AG04450 (cell line): ENCODE results near the gene BRF1. TPM values are rescaled to one million over a fixed set of nuclear protein-coding genes. Genes with fewer than 3 reads are reported as not detected.

Source experiments
- CTCF ChIA-PET: fragments of 300-600, 350-600 bp; formaldehyde crosslinking; extraction: SDS; loops from one replicate; lab custom pipeline; 2022; ENCODE audit warnings: antibody characterized with exemption, inconsistent platforms; lab: Charles Lee
- POLR2A ChIA-PET: fragments of 350-600 bp; formaldehyde crosslinking; extraction: SDS; loops from one replicate; lab custom pipeline; 2021; ENCODE audit warnings: antibody characterized with exemption, inconsistent platforms; lab: Yijun Ruan, JAX
- DNase-seq: peaks from one replicate; pipeline ENCODE4 v3.0.0-alpha.2; 2011; ENCODE audit warnings: low read depth, low spot score
- H3K27ac ChIP-seq: one replicate; pipeline ENCODE4 v1.5.1; 2012; ENCODE audit warnings: low read depth, low read length, control low read depth
- H3K27me3 ChIP-seq: one replicate; pipeline ENCODE4 v1.6.0; 2012; ENCODE audit warnings: low read length; ENCODE audit not compliant: control insufficient read depth, insufficient read depth
- H3K4me3 ChIP-seq: 2 replicates; pipeline ENCODE4 v1.5.1; 2011; ENCODE audit warnings: mild to moderate bottlenecking, low read depth, low read length, control low read depth
- H3K9me3 ChIP-seq: 2 replicates; pipeline ENCODE4 v1.5.1; 2012; ENCODE audit warnings: low read length; ENCODE audit not compliant: control insufficient read depth, insufficient read depth
- polyA plus RNA-seq: library from polyadenylated mRNA; depleted of rRNA; stranded (reverse); fragments of >200 nt; gene quantifications from 2 replicates; pipeline ENCODE4 v1.2.3, GENCODE V29; 2011
- TF ChIP-seq, protein P1 (sequence below): IDR thresholded peaks from 2 replicates; pipeline ENCODE4 v1.5.1; 2011; ENCODE audit warnings: low read depth, low read length, control low read depth, inconsistent platforms

The BRF1 gene
- polyA plus RNA-seq, 1 experiment = 6.3 TPM

DNA sequence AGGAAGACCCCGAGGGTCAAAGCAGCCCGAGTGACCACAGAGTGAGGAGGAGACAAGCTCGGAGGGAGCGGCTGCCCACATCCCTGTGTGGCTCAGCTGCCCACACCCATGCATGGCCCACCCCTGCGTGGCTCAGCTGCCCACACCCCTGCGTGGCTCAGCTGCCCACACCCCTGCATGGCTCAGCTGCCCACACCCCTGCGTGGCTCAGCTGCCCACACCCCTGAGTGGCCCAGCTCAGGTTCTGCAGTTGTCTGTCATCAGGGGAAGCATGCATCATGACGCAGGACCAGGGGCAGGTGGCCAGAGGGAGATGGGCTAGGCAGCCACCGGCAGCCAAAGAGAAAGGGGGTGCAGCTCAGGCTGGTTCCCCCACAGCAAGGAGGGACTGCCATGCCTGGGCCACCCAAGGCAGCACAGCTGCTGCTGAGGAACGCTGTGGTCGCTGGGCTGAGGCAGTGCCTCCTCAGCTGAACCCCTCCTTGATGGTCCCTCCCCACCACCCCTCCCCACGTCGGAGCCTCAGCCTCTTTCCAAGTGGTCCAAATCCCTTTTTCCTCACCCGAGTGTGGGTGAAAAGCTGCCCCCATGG lies 86.4 kb downstream of the BRF1 start:
- TF ChIP-seq, protein P1, sequence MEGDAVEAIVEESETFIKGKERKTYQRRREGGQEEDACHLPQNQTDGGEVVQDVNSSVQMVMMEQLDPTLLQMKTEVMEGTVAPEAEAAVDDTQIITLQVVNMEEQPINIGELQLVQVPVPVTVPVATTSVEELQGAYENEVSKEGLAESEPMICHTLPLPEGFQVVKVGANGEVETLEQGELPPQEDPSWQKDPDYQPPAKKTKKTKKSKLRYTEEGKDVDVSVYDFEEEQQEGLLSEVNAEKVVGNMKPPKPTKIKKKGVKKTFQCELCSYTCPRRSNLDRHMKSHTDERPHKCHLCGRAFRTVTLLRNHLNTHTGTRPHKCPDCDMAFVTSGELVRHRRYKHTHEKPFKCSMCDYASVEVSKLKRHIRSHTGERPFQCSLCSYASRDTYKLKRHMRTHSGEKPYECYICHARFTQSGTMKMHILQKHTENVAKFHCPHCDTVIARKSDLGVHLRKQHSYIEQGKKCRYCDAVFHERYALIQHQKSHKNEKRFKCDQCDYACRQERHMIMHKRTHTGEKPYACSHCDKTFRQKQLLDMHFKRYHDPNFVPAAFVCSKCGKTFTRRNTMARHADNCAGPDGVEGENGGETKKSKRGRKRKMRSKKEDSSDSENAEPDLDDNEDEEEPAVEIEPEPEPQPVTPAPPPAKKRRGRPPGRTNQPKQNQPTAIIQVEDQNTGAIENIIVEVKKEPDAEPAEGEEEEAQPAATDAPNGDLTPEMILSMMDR = no peak
- Histone ChIP-seq H3K4me3 (no peak overlapping the region), H3K27me3 (no peaks in the 10 kb centered on the region), H3K27ac (no peak overlapping the region), H3K9me3 (peaks cover 3% of the 10 kb centered on the region; the same call in 1 of the 2 replicates)
- DNase-seq = no peak
- POLR2A ChIA-PET = interaction anchor here (0.7 kb wide), 1 partner anchor 18 kb away, joined by 4 read pairs; no protein-coding TSS in a partner anchor
- CTCF ChIA-PET = no interaction called here

DNA sequence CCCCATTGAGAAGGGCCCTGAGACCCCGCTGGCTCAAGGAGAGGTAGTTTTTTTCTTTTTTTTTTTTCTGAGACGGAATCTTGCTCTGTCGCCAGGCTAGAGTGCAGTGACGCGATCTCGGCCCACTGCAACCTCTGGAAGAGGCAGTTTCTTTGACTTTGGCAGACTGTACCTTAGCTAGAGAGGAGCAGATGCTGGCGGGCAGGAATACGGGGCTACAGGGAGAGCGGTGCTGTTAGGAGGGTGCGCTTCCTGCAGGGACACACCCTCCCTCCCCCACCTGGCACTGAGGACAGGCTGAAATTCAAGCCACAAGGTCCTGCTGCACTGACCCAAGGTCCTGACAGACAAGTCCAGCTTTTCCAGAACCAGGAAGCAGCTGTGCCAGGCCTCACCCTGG lies 87.4 kb downstream of the BRF1 start:
- ChIA-PET POLR2A (interaction anchor here (1.1 kb wide), 1 partner anchor 35 kb away, joined by 4 read pairs; the partner anchor contains the start of gene BTBD6), CTCF (no interaction called here)
- TF ChIP-seq, protein P1 = no peak
- no peak for DNase-seq
- Histone ChIP-seq H3K4me3 (no peak overlapping the region), H3K27me3 (no peaks in the 10 kb centered on the region), H3K27ac (no peak overlapping the region), H3K9me3 (peaks cover 3% of the 10 kb centered on the region; the same call in 1 of the 2 replicates)

DNA sequence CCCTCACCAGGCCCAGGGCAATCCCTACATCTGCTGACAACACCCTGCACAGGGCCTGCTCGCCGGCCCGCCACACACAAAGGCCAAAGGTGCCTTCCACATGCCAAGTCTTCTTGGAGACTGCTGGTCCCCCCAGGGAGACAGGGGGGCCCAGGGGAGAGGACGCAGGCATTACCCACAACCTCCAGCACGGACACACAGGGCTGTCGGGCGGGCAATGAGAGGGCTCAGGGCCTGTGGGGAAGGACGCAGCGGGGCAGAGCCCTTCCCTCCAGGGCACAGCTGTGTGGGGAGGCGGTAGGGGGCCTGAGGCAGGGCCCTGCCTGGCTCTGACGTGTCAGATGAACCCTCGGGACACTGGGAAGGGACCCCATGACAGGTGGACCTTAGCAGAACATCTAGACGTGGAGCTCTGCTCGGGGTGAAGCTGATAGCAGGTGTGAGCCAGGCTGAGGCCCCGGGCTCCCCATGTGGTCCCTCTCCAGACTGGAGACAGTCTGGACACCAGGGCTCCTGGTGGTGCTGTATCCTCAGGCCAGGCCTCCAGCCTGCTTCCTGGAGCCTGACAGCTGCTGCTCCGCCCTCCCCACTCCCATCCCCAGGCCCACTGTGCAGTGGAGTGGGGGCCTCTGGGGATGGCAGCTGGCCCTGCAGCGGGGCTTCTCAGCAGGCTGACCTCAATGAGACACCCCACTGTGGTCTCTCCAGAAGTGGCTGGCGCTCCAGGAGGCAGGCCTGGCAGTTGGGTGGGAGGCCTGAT lies 88.1 kb downstream of the BRF1 start:
- POLR2A ChIA-PET = interaction anchor here (1.1 kb wide), 1 partner anchor 35 kb away, joined by 4 read pairs; the partner anchor contains the start of gene BTBD6

DNA sequence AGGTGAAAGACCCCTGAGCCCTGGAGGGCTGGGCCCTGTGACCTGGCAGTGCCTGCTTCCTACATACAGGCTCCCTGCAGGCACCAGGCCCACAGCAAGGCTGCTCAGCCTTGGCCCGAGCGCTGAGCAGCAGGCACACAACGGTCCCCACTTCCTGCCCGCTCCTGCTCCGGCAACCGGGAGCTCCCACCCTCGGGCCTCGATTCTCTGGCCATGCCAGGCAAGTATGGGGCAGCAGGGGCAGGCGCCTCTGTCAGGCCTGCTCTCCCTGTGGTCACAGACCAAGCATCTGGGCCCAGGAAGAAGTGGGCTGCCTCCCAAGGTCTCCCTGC lies 89.1 kb downstream of the BRF1 start:
- ChIA-PET CTCF (interaction anchor here (1.0 kb wide), 1 partner anchor 9 kb away, joined by 3 read pairs; no protein-coding TSS in a partner anchor), POLR2A (no interaction called here)
- no peak for DNase-seq
- no peak overlapping the region for H3K4me3 ChIP-seq
- TF ChIP-seq, protein P1 = no peak
- H3K9me3 ChIP-seq = peaks cover 3% of the 10 kb centered on the region; the same call in 1 of the 2 replicates
- no peaks in the 10 kb centered on the region for H3K27me3 ChIP-seq
- H3K27ac ChIP-seq = no peak overlapping the region

More for the DNA sequence above, 88.1 kb downstream of the BRF1 start:
- H3K9me3 ChIP-seq = peaks cover 3% of the 10 kb centered on the region; the same call in 1 of the 2 replicates
- H3K4me3 ChIP-seq = no peak overlapping the region
- CTCF ChIA-PET = no interaction called here
- H3K27ac ChIP-seq = no peak overlapping the region
- TF ChIP-seq, protein P1 = no peak
- no peak for DNase-seq
- no peaks in the 10 kb centered on the region for H3K27me3 ChIP-seq
